DND-41 (cell line): ENCODE data around the gene SMCO2.

Source experiments
- EZH2 ChIP-seq: IDR thresholded peaks from 3 replicates; pipeline ENCODE4 v1.6.1; 2012; ENCODE audit warnings: borderline replicate concordance, low read depth, mild to moderate bottlenecking, moderate library complexity, low read length, inconsistent platforms; ENCODE audit not compliant: severe bottlenecking
- TF ChIP-seq, protein P1 (sequence below): IDR thresholded peaks from 2 replicates; pipeline ENCODE4 v1.5.1; 2012; ENCODE audit warnings: borderline replicate concordance, low read length, moderate library complexity, mild to moderate bottlenecking; ENCODE audit not compliant: poor library complexity, severe bottlenecking; ENCODE audit errors: extremely low read depth

DNA sequence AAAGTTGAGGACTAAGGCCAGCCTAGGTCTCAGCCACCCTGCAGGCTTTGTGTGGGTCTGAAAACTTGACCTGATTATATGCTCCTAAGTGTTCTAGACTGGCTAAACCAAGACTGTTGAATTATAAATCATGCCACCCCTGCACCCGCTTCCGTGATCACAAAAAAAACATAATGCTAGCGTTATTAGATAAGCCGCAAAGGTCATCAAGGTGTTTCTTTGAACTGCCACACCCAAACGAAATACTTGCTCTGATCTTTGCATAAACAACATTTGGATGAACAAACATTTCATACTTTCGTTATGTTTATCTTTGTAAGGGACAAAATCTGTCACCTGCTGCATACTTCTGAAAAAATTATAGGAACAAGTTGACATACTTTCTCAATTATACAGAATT lies 2.5 kb downstream of the SMCO2 start:
- TF ChIP-seq, protein P1, sequence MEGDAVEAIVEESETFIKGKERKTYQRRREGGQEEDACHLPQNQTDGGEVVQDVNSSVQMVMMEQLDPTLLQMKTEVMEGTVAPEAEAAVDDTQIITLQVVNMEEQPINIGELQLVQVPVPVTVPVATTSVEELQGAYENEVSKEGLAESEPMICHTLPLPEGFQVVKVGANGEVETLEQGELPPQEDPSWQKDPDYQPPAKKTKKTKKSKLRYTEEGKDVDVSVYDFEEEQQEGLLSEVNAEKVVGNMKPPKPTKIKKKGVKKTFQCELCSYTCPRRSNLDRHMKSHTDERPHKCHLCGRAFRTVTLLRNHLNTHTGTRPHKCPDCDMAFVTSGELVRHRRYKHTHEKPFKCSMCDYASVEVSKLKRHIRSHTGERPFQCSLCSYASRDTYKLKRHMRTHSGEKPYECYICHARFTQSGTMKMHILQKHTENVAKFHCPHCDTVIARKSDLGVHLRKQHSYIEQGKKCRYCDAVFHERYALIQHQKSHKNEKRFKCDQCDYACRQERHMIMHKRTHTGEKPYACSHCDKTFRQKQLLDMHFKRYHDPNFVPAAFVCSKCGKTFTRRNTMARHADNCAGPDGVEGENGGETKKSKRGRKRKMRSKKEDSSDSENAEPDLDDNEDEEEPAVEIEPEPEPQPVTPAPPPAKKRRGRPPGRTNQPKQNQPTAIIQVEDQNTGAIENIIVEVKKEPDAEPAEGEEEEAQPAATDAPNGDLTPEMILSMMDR: no peak
- no peak for TF ChIP-seq EZH2
